Measurements from ENCODE around the gene LHX6. TPM values are rescaled to one million over a fixed set of nuclear protein-coding genes. Genes with fewer than 3 reads are reported as not detected.

Gene LHX6
- polyA plus RNA-seq, 2 donors, result 0.63 to 1.0 TPM

DNA sequence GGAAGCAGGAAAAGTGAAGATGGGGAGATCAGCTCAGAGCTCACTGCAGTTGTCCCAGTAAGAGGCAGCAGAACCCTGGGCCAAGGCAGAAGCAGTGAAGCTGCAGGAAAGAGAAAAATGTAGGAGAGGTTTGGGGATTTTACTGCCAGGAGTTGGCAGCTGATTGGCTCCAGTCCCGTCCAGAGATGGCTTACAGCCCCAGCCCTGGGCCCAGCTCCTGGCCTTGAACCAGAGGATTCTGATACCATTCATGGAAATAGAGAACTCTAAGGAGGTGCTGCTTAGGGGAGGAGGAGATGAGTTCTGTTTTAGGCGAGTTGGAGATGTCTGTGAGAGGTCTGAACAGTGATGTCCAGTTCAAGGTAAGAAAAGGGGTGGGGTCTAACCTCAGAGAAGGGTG, 64.5 kb downstream of the LHX6 start:
- Histone ChIP-seq H3K4me1 (ENCODE audit: control insufficient read depth in 2 of 2, insufficient read depth in 2 of 2, low read length in 1 of 2) (no peaks in the 10 kb centered on the region), H3K4me3 (ENCODE audit: low read depth in 1 of 2, low read length in 2 of 2) (no peak overlapping the region), H3K36me3 (ENCODE audit: control insufficient read depth in 2 of 2, insufficient read depth in 2 of 2, low read length in 1 of 2) (no peaks in the 10 kb centered on the region), H3K27me3 (ENCODE audit: control insufficient read depth in 1 of 2, insufficient read depth in 2 of 2, low read length in 2 of 2) (no peaks in the 10 kb centered on the region), H3K9me3 (ENCODE audit: control insufficient read depth in 2 of 2, insufficient read depth in 1 of 2, low read depth in 1 of 2, low read length in 1 of 2) (no peaks in the 10 kb centered on the region), H3K27ac (ENCODE audit: low read depth in 2 of 2, low read length in 1 of 2) (no peak overlapping the region)
- 27 to 33% methylated on average over 2 of the region's 2 CpGs for WGBS, 2 donors

DNA sequence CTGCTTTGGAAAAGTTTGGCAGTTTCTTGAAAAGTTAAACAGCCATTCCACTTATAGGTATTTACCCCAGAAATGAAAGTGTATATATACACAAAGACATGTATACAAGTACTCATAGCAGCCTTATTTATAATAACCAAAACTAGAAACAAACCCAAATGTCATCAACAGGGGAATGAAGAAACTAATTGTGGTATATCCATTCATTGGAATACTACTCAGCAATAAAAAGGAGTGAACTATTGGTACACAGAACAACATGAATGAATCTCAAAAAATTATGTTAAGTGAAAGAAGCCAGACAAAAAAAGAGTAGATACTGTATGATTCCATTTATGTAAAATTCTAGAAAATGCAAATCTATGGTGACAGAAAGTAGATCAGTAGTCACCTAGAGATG, 66.3 kb downstream of the LHX6 start:
- no peaks in the 10 kb centered on the region for H3K36me3 ChIP-seq (ENCODE audit: control insufficient read depth in 2 of 2, insufficient read depth in 2 of 2, low read length in 1 of 2)
- peaks cover 0 to 2% of the 10 kb centered on the region in 2 donors for H3K4me1 ChIP-seq (ENCODE audit: control insufficient read depth in 2 of 2, insufficient read depth in 2 of 2, low read length in 1 of 2)
- H3K4me3 ChIP-seq (ENCODE audit: low read depth in 1 of 2, low read length in 2 of 2), result no peak overlapping the region
- no peaks in the 10 kb centered on the region for H3K27me3 ChIP-seq (ENCODE audit: control insufficient read depth in 1 of 2, insufficient read depth in 2 of 2, low read length in 2 of 2)
- H3K27ac ChIP-seq (ENCODE audit: low read depth in 2 of 2, low read length in 1 of 2), result no peak overlapping the region
- no peaks in the 10 kb centered on the region for H3K9me3 ChIP-seq (ENCODE audit: control insufficient read depth in 2 of 2, insufficient read depth in 1 of 2, low read depth in 1 of 2, low read length in 1 of 2)

DNA sequence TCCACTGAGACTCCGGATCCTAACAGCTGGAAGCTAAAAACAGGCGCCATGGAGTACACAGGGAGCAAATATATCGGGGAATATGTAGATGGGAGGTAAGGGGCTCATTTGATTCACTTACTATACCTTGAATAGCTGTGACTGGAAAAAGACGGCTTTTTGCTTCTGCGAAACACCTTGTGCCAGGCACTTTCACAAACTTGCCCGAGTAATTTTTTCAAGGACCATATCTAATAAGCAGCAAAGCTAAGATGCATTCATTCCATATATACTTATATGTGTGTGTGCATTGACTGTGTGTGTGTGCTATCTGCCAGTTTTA, 68.9 kb downstream of the LHX6 start:
- no peaks in the 10 kb centered on the region for H3K9me3 ChIP-seq (ENCODE audit: control insufficient read depth in 2 of 2, insufficient read depth in 1 of 2, low read depth in 1 of 2, low read length in 1 of 2)
- H3K36me3 ChIP-seq (ENCODE audit: control insufficient read depth in 2 of 2, insufficient read depth in 2 of 2, low read length in 1 of 2), result no peaks in the 10 kb centered on the region
- peak overlapping the region; percentile 94 to 99 for H3K4me3 ChIP-seq (ENCODE audit: low read depth in 1 of 2, low read length in 2 of 2)
- H3K27ac ChIP-seq (ENCODE audit: low read depth in 2 of 2, low read length in 1 of 2), result no peak overlapping the region
- no peaks in the 10 kb centered on the region for H3K27me3 ChIP-seq (ENCODE audit: control insufficient read depth in 1 of 2, insufficient read depth in 2 of 2, low read length in 2 of 2)
- WGBS, 2 donors, result 22 to 26% methylated on average over 6 of the region's 6 CpGs
- H3K4me1 ChIP-seq (ENCODE audit: control insufficient read depth in 2 of 2, insufficient read depth in 2 of 2, low read length in 1 of 2), result peaks cover 0 to 2% of the 10 kb centered on the region in 2 donors

DNA sequence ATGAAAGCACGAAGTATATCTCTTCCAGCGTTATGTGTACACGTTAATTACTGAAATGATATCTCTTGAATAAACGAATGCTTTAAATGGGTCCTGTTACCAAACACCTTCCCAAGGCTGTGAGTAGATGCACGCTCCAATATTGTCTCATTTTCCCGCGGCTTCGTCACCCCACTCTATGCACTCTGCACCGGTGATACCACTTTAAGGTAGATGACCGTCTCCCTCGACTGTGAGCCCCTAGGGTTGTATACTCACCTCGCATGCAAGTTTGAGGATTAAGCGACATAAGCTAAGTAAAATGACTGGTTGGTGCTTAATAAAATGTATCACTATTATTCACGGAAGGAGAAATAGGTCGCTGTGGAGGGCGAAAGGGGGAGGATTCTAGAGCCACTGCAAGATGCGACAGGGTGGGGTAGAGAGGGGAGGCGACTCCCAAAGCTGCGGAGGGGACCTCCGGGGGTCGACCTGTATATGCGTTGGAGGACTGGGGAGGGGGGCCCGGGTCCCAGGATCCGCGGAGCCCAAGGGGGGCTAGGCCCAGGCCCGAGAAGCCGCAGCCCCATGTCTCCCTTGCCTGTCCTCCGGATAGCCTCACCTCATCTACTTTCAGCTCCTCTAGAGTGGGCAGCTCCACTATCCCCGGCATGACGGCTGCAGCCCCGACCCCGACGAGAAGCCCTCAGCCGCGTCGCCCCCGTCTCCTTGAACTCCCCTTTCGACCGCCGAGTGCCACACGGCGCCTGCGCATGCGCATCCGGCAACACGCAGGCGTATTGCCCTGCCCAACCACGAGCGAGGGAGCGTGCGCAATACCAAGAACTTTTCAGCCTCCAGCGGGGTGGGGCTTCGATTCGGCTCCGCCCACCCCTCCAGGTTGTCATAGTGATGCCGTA, 69.5 kb downstream of the LHX6 start, which contains the start of the genes MORN5 and NDUFA8:
TSS of gene MORN5 (plus strand) at position 883 of the 899 bp plus-strand sequence. CDS start 65 bp downstream, outside the sequence.
TSS of gene NDUFA8 (minus strand) at position 754 of the 899 bp plus-strand sequence. CDS start at position 652, 102 bp downstream.
- 1% methylated on average over 53 to 56 of the region's 56 CpGs for WGBS, 2 donors
- Histone ChIP-seq H3K4me1 (ENCODE audit: control insufficient read depth in 2 of 2, insufficient read depth in 2 of 2, low read length in 1 of 2) (peaks cover 0 to 2% of the 10 kb centered on the region in 2 donors), H3K27me3 (ENCODE audit: control insufficient read depth in 1 of 2, insufficient read depth in 2 of 2, low read length in 2 of 2) (no peaks in the 10 kb centered on the region), H3K4me3 (ENCODE audit: low read depth in 1 of 2, low read length in 2 of 2) (peak within 1 kb of the TSS; percentile 94 to 99), H3K36me3 (ENCODE audit: control insufficient read depth in 2 of 2, insufficient read depth in 2 of 2, low read length in 1 of 2) (no peaks in the 10 kb centered on the region), H3K9me3 (ENCODE audit: control insufficient read depth in 2 of 2, insufficient read depth in 1 of 2, low read depth in 1 of 2, low read length in 1 of 2) (no peaks in the 10 kb centered on the region), H3K27ac (ENCODE audit: low read depth in 2 of 2, low read length in 1 of 2) (peak within 1 kb of the TSS; percentile 69 to 92)

DNA sequence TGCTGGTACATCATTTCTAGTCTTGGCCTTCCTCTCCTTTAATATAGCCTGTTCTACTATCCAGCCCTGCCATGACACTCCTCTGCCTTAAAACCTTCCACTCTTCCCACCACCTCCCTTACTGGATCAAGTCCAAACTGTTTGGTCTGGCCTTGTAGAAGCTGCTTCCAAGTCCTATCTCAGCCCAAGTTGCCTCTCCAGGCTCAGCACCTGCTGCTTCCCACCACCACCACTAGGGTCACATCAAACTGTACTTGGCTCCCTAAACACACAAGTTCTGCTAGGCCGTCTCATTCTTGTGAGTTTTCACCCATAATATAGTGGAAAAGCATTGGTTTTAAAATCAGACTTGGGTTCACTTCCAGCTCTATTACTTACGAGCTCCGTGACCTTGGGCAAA, 70.6 kb downstream of the LHX6 start:
- H3K9me3 ChIP-seq (ENCODE audit: control insufficient read depth in 2 of 2, insufficient read depth in 1 of 2, low read depth in 1 of 2, low read length in 1 of 2), result no peaks in the 10 kb centered on the region
- no peaks in the 10 kb centered on the region for H3K27me3 ChIP-seq (ENCODE audit: control insufficient read depth in 1 of 2, insufficient read depth in 2 of 2, low read length in 2 of 2)
- peaks cover 0 to 2% of the 10 kb centered on the region in 2 donors for H3K4me1 ChIP-seq (ENCODE audit: control insufficient read depth in 2 of 2, insufficient read depth in 2 of 2, low read length in 1 of 2)
- peak overlapping the region in 1 of 2 donors; percentile 20 for H3K4me3 ChIP-seq (ENCODE audit: low read depth in 1 of 2, low read length in 2 of 2)
- H3K36me3 ChIP-seq (ENCODE audit: control insufficient read depth in 2 of 2, insufficient read depth in 2 of 2, low read length in 1 of 2), result no peaks in the 10 kb centered on the region
- WGBS, 2 donors, result 70 to 82% methylated on average over 3 of the region's 3 CpGs
- no peak overlapping the region for H3K27ac ChIP-seq (ENCODE audit: low read depth in 2 of 2, low read length in 1 of 2)

DNA sequence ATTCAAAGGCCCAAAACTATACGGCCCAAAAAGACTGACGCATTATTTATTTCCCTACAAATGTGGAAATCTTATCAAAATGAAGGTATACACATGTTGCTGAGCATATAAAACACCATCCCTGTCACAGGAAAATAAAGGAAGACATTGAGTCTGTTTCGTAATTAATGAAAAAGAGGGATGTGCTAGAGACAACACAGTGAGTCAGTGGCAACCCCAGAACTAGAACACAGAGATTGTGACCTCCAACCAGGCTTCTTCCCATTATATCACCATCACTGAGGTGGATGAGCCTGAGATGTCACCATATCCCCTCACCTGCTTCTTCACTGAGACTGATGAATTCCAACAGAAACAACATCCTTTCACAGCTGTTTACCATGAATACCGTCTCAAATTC, 73.0 kb downstream of the LHX6 start:
- WGBS, 2 donors, result 84 to 85% methylated on average over 4 of the region's 4 CpGs
- Histone ChIP-seq H3K36me3 (ENCODE audit: control insufficient read depth in 2 of 2, insufficient read depth in 2 of 2, low read length in 1 of 2) (no peaks in the 10 kb centered on the region), H3K9me3 (ENCODE audit: control insufficient read depth in 2 of 2, insufficient read depth in 1 of 2, low read depth in 1 of 2, low read length in 1 of 2) (no peaks in the 10 kb centered on the region), H3K4me1 (ENCODE audit: control insufficient read depth in 2 of 2, insufficient read depth in 2 of 2, low read length in 1 of 2) (peaks cover 0 to 2% of the 10 kb centered on the region in 2 donors), H3K4me3 (ENCODE audit: low read depth in 1 of 2, low read length in 2 of 2) (no peak overlapping the region), H3K27ac (ENCODE audit: low read depth in 2 of 2, low read length in 1 of 2) (no peak overlapping the region), H3K27me3 (ENCODE audit: control insufficient read depth in 1 of 2, insufficient read depth in 2 of 2, low read length in 2 of 2) (no peaks in the 10 kb centered on the region)

Other genes with a start within 250 kb of the LHX6 start
- gene TTLL11, start 135.6 kb downstream of the LHX6 start, polyA plus RNA-seq, result 1 to 10 TPM; 2.3 to 4.5 TPM
- gene NDUFA8, start 69.2 kb downstream of the LHX6 start, polyA plus RNA-seq, result 10 to 100 TPM; 66.1 to 82.7 TPM
- 1 to 10 TPM in 1 of 2 donors, under 1 TPM in 1; 0.69 to 2.3 TPM for gene MORN5, start 69.0 kb downstream of the LHX6 start, polyA plus RNA-seq
- gene RBM18, start 35.9 kb upstream of the LHX6 start, polyA plus RNA-seq, result 1 to 10 TPM; 3.1 to 6.3 TPM
- 10 to 100 TPM; 22.4 to 36.3 TPM for gene MRRF, start 35.9 kb upstream of the LHX6 start, polyA plus RNA-seq
- gene PTGS1, start 142.1 kb upstream of the LHX6 start, polyA plus RNA-seq, result 10 to 100 TPM in 1 of 2 donors, 1 to 10 TPM in 1; 6.8 to 20.3 TPM
- gene OR1J1, start 249.0 kb upstream of the LHX6 start, polyA plus RNA-seq, result not detected